CD8-positive, alpha-beta memory T cell (primary cell): ENCODE data around the gene CLSTN1. TPM values are rescaled to one million over a fixed set of nuclear protein-coding genes. Genes with fewer than 3 reads are reported as not detected.

ENCODE experiments used
- CTCF ChIA-PET: fragments of 350-600 bp; sonication (Branson Sonifier 250); formaldehyde crosslinking; loops from one replicate; lab custom pipeline; 2021; ENCODE audit warnings: antibody characterized with exemption; lab: Charles Lee
- POLR2A ChIA-PET: fragments of 350-600 bp; sonication (Branson Sonifier 250); formaldehyde crosslinking; loops from one replicate; lab custom pipeline; 2021; ENCODE audit warnings: antibody characterized with exemption; lab: Charles Lee
- DNase-seq, 5 donors: peaks; one replicate each; pipeline versions ENCODE4 v3.0.0 to v3.0.0-alpha.2; 2020 to 2022; ENCODE audit warnings: mixed read lengths in 1 of 5
- H3K27ac ChIP-seq: one replicate; pipeline ENCODE4 v1.7.0; 2013; ENCODE audit warnings: low read depth, mild to moderate bottlenecking, low read length, moderate library complexity
- H3K27me3 ChIP-seq: 2 replicates; pipeline ENCODE4 v1.7.0; 2013; ENCODE audit warnings: low read length, mild to moderate bottlenecking; ENCODE audit not compliant: insufficient read depth, poor library complexity, severe bottlenecking
- H3K36me3 ChIP-seq: 2 replicates; pipeline ENCODE4 v1.7.0; 2013; ENCODE audit warnings: mild to moderate bottlenecking, low read length, moderate library complexity; ENCODE audit not compliant: insufficient read depth
- H3K4me1 ChIP-seq: 2 replicates; pipeline ENCODE4 v1.7.0; 2013; ENCODE audit warnings: mild to moderate bottlenecking, low read length, moderate library complexity; ENCODE audit not compliant: insufficient read depth
- H3K4me3 ChIP-seq: 2 replicates; pipeline ENCODE4 v1.7.0; 2013; ENCODE audit warnings: mild to moderate bottlenecking, low read length
- H3K9me3 ChIP-seq: 2 replicates; pipeline ENCODE4 v1.7.0; 2013; ENCODE audit warnings: mild to moderate bottlenecking, low read length
- H3K27ac Mint-ChIP-seq, 8 donors: one replicate each; pipeline ENCODE4 v1.8.0; 2020 to 2021; ENCODE audit warnings: mixed read lengths in 8 of 8, mild to moderate bottlenecking in 6 of 8, inconsistent platforms in 3 of 8, moderate library complexity in 3 of 8
- H3K27me3 Mint-ChIP-seq, 2 donors: one replicate each; pipeline ENCODE4 v1.8.0; 2020 to 2021; ENCODE audit warnings: mixed read lengths in 2 of 2, mild to moderate bottlenecking in 1 of 2, moderate library complexity in 1 of 2
- H3K36me3 Mint-ChIP-seq, 3 donors: one replicate each; pipeline ENCODE4 v1.8.0; 2020 to 2021; ENCODE audit warnings: mixed read lengths in 3 of 3, inconsistent platforms in 1 of 3, mild to moderate bottlenecking in 1 of 3
- H3K4me1 Mint-ChIP-seq, 3 donors: one replicate each; pipeline ENCODE4 v1.8.0; 2020 to 2021; ENCODE audit warnings: mixed read lengths in 3 of 3, inconsistent platforms in 1 of 3, mild to moderate bottlenecking in 1 of 3
- H3K4me3 Mint-ChIP-seq, 7 donors: one replicate each; pipeline ENCODE4 v1.8.0; 2020 to 2021; ENCODE audit warnings: mixed read lengths in 7 of 7, mild to moderate bottlenecking in 6 of 7, moderate library complexity in 4 of 7, inconsistent platforms in 2 of 7
- H3K9me3 Mint-ChIP-seq, 5 donors: one replicate each; pipeline ENCODE4 v1.8.0; 2020 to 2022; ENCODE audit warnings: mixed read lengths in 5 of 5, mild to moderate bottlenecking in 3 of 5, moderate library complexity in 2 of 5, inconsistent platforms in 1 of 5
- polyA plus RNA-seq: library from polyadenylated mRNA; unstranded; fragments of 300-500 nt; fragmentation: Illumina TruSeq; gene quantifications from one replicate; pipeline ENCODE4 v1.2.3, GENCODE V29; 2021
- total RNA-seq, 2 experiments: library from RNA; stranded (reverse); gene quantifications; one replicate each; pipeline ENCODE4 v1.2.3, GENCODE V29; 2021

Gene CLSTN1
- total and polyA plus RNA-seq, 3 experiments from 2014 or later, result 38.4 to 48.2 (median 40.8) TPM

GRCh38 chr1:9701665-9702064 lies 122.1 kb downstream of the CLSTN1 start:
- ChIA-PET POLR2A (interaction anchor here (1.6 kb wide), 2 partner anchors 14 to 16 kb away, joined by 4 read pairs; no protein-coding TSS in a partner anchor), CTCF (interaction anchor here (1.0 to 3.4 kb wide), 8 partner anchors 9 to 75 kb away, joined by 3 to 35 read pairs (median 6); no protein-coding TSS in a partner anchor)
- peaks cover 52% of the 10 kb centered on the region for H3K4me1 ChIP-seq
- H3K4me3 ChIP-seq, result no peak overlapping the region
- no peaks in the 10 kb centered on the region for H3K27me3 ChIP-seq
- DNase-seq, result no peak
- H3K27ac ChIP-seq, result no peak overlapping the region
- Mint-ChIP-seq H3K27me3 (peaks cover 0 to 1% of the 10 kb centered on the region in 2 donors), H3K36me3 (peaks cover 6 to 62% (median 16%) of the 10 kb centered on the region in 3 donors), H3K4me3 (peak overlapping the region in 2 of 7 donors; percentile 15 to 44), H3K27ac (peak overlapping the region in 4 of 8 donors; percentile 34 to 79 (median 60)), H3K4me1 (peaks cover 62 to 85% (median 74%) of the 10 kb centered on the region in 3 donors), H3K9me3 (no peaks in the 10 kb centered on the region)
- no peaks in the 10 kb centered on the region for H3K9me3 ChIP-seq
- H3K36me3 ChIP-seq, result peaks cover 4% of the 10 kb centered on the region

- CTCF ChIA-PET, result no interaction called here
- DNase-seq, result no peak
- Histone ChIP-seq H3K9me3 (no peaks in the 10 kb centered on the region), H3K36me3 (peaks cover 4% of the 10 kb centered on the region), H3K4me3 (no peak overlapping the region), H3K4me1 (peaks cover 44% of the 10 kb centered on the region), H3K27me3 (no peaks in the 10 kb centered on the region), H3K27ac (no peak overlapping the region)
- no peaks in the 10 kb centered on the region for H3K9me3 Mint-ChIP-seq
- peaks cover 0 to 1% of the 10 kb centered on the region in 2 donors for H3K27me3 Mint-ChIP-seq
- peaks cover 55 to 80% (median 63%) of the 10 kb centered on the region in 3 donors for H3K4me1 Mint-ChIP-seq
- POLR2A ChIA-PET, result no interaction called here
- H3K36me3 Mint-ChIP-seq, result peaks cover 6 to 59% (median 16%) of the 10 kb centered on the region in 3 donors
- no peak overlapping the region for H3K4me3 Mint-ChIP-seq
- H3K27ac Mint-ChIP-seq, result peak overlapping the region in 4 of 8 donors; percentile 23 to 82 (median 62)
Measured at GRCh38 chr1:9700340-9700739, 123.4 kb downstream of the CLSTN1 start.

GRCh38 chr1:9699361-9699760 lies 124.4 kb downstream of the CLSTN1 start:
- Histone ChIP-seq H3K27me3 (no peaks in the 10 kb centered on the region), H3K4me3 (no peak overlapping the region), H3K4me1 (peaks cover 34% of the 10 kb centered on the region), H3K9me3 (no peaks in the 10 kb centered on the region), H3K27ac (no peak overlapping the region), H3K36me3 (peaks cover 4% of the 10 kb centered on the region)
- Mint-ChIP-seq H3K36me3 (peaks cover 6 to 63% (median 20%) of the 10 kb centered on the region in 3 donors), H3K27ac (peak overlapping the region in 6 of 8 donors; percentile 28 to 88 (median 64)), H3K4me3 (no peak overlapping the region), H3K27me3 (peaks cover 0 to 1% of the 10 kb centered on the region in 2 donors), H3K4me1 (peaks cover 53 to 78% (median 61%) of the 10 kb centered on the region in 3 donors), H3K9me3 (no peaks in the 10 kb centered on the region)
- CTCF ChIA-PET, result interaction anchor here (1.3 kb wide), 2 partner anchors 12 to 18 kb away, joined by 3 read pairs; no protein-coding TSS in a partner anchor
- no peak for DNase-seq
- POLR2A ChIA-PET, result interaction anchor here (0.9 to 1.4 kb wide), 2 partner anchors 17 to 44 kb away, joined by 3 to 5 read pairs; no protein-coding TSS in a partner anchor

GRCh38 chr1:9696793-9697192 lies 127.0 kb downstream of the CLSTN1 start:
- Histone ChIP-seq H3K27ac (no peak overlapping the region), H3K4me1 (peaks cover 22% of the 10 kb centered on the region), H3K27me3 (no peaks in the 10 kb centered on the region), H3K36me3 (peaks cover 13% of the 10 kb centered on the region), H3K9me3 (no peaks in the 10 kb centered on the region), H3K4me3 (no peak overlapping the region)
- H3K4me3 Mint-ChIP-seq, result no peak overlapping the region
- peak overlapping the region in 5 of 8 donors; percentile 49 to 87 (median 64) for H3K27ac Mint-ChIP-seq
- DNase-seq, result no peak
- peaks cover 0 to 1% of the 10 kb centered on the region in 2 donors for H3K27me3 Mint-ChIP-seq
- no peaks in the 10 kb centered on the region for H3K9me3 Mint-ChIP-seq
- peaks cover 10 to 64% (median 14%) of the 10 kb centered on the region in 3 donors for H3K36me3 Mint-ChIP-seq
- ChIA-PET POLR2A (no interaction called here), CTCF (interaction anchor here (1.5 kb wide), 1 partner anchor 21 kb away, joined by 4 read pairs; no protein-coding TSS in a partner anchor)
- H3K4me1 Mint-ChIP-seq, result peaks cover 45 to 73% (median 57%) of the 10 kb centered on the region in 3 donors

GRCh38 chr1:9691691-9692090 lies 132.1 kb downstream of the CLSTN1 start:
- peaks cover 4 to 45% (median 13%) of the 10 kb centered on the region in 3 donors for H3K36me3 Mint-ChIP-seq
- H3K9me3 Mint-ChIP-seq, result no peaks in the 10 kb centered on the region
- H3K27me3 ChIP-seq, result no peaks in the 10 kb centered on the region
- no peak overlapping the region for H3K4me3 ChIP-seq
- ChIA-PET POLR2A (interaction anchor here (1.2 to 1.7 kb wide), 2 partner anchors 37 to 39 kb away, joined by 3 to 6 read pairs; no protein-coding TSS in a partner anchor), CTCF (interaction anchor here (1.4 to 11.2 kb wide), 3 partner anchors 11 to 63 kb away, joined by 6 to 86 read pairs (median 7); no protein-coding TSS in a partner anchor)
- H3K9me3 ChIP-seq, result no peaks in the 10 kb centered on the region
- H3K4me1 ChIP-seq, result peaks cover 53% of the 10 kb centered on the region
- no peaks in the 10 kb centered on the region for H3K27me3 Mint-ChIP-seq
- H3K27ac Mint-ChIP-seq, result peak overlapping the region; percentile 19 to 94 (median 71)
- peaks cover 13% of the 10 kb centered on the region for H3K36me3 ChIP-seq
- peaks cover 57 to 76% (median 66%) of the 10 kb centered on the region in 3 donors for H3K4me1 Mint-ChIP-seq
- no peak overlapping the region for H3K27ac ChIP-seq
- peak overlapping the region in 5 of 7 donors; percentile 75 to 97 (median 89) for H3K4me3 Mint-ChIP-seq
- DNase-seq, result no peak

GRCh38 chr1:9691108-9691445 lies 132.7 kb downstream of the CLSTN1 start:
- Histone ChIP-seq H3K9me3 (no peaks in the 10 kb centered on the region), H3K27me3 (no peaks in the 10 kb centered on the region), H3K27ac (no peak overlapping the region), H3K4me1 (peaks cover 56% of the 10 kb centered on the region), H3K4me3 (no peak overlapping the region), H3K36me3 (peaks cover 13% of the 10 kb centered on the region)
- POLR2A ChIA-PET, result interaction anchor here (0.5 to 1.7 kb wide), 4 partner anchors 24 to 62 kb away, joined by 3 to 6 read pairs (median 4); no protein-coding TSS in a partner anchor
- Mint-ChIP-seq H3K36me3 (peaks cover 4 to 42% (median 13%) of the 10 kb centered on the region in 3 donors), H3K27me3 (no peaks in the 10 kb centered on the region), H3K4me1 (peaks cover 60 to 77% (median 72%) of the 10 kb centered on the region in 3 donors), H3K27ac (peak overlapping the region; percentile 19 to 94 (median 71)), H3K4me3 (peak overlapping the region; percentile 58 to 97 (median 89)), H3K9me3 (no peaks in the 10 kb centered on the region)
- DNase-seq, result peak in 1 of 5 donors; percentile 70
- CTCF ChIA-PET, result interaction anchor here (1.3 to 11.2 kb wide), 3 partner anchors 11 to 62 kb away, joined by 3 to 86 read pairs (median 7); no protein-coding TSS in a partner anchor

GRCh38 chr1:9690440-9691107 lies 133.2 kb downstream of the CLSTN1 start:
- Histone ChIP-seq H3K9me3 (no peaks in the 10 kb centered on the region), H3K4me1 (peaks cover 61% of the 10 kb centered on the region), H3K36me3 (peaks cover 13% of the 10 kb centered on the region), H3K4me3 (peak overlapping the region; percentile 25), H3K27ac (no peak overlapping the region), H3K27me3 (no peaks in the 10 kb centered on the region)
- peaks cover 4 to 46% (median 15%) of the 10 kb centered on the region in 3 donors for H3K36me3 Mint-ChIP-seq
- peaks cover 65 to 82% (median 77%) of the 10 kb centered on the region in 3 donors for H3K4me1 Mint-ChIP-seq
- peak overlapping the region; percentile 71 to 95 (median 88) for H3K27ac Mint-ChIP-seq
- H3K4me3 Mint-ChIP-seq, result peak overlapping the region; percentile 75 to 97 (median 89)
- ChIA-PET CTCF (interaction anchor here (1.3 to 11.2 kb wide), 3 partner anchors 12 to 62 kb away, joined by 3 to 86 read pairs (median 7); no protein-coding TSS in a partner anchor), POLR2A (interaction anchor here (0.5 to 1.7 kb wide), 4 partner anchors 23 to 62 kb away, joined by 3 to 6 read pairs (median 4); no protein-coding TSS in a partner anchor)
- H3K9me3 Mint-ChIP-seq, result no peaks in the 10 kb centered on the region
- H3K27me3 Mint-ChIP-seq, result no peaks in the 10 kb centered on the region
- DNase-seq, result no peak
